Stimulated activated CD8-positive, alpha-beta memory T cell treated with anti-CD3 and anti-CD28 coated beads, Interleukin-2, amount 100 ng/mL, for 48 hours (primary cell): ENCODE results near the gene WDFY3.

Experiments used
- DNase-seq, 2 donors: peaks; one replicate each; pipeline ENCODE4 v3.0.0-alpha.2; 2020; ENCODE audit warnings: low read depth in 2 of 2

The WDFY3 gene

DNA sequence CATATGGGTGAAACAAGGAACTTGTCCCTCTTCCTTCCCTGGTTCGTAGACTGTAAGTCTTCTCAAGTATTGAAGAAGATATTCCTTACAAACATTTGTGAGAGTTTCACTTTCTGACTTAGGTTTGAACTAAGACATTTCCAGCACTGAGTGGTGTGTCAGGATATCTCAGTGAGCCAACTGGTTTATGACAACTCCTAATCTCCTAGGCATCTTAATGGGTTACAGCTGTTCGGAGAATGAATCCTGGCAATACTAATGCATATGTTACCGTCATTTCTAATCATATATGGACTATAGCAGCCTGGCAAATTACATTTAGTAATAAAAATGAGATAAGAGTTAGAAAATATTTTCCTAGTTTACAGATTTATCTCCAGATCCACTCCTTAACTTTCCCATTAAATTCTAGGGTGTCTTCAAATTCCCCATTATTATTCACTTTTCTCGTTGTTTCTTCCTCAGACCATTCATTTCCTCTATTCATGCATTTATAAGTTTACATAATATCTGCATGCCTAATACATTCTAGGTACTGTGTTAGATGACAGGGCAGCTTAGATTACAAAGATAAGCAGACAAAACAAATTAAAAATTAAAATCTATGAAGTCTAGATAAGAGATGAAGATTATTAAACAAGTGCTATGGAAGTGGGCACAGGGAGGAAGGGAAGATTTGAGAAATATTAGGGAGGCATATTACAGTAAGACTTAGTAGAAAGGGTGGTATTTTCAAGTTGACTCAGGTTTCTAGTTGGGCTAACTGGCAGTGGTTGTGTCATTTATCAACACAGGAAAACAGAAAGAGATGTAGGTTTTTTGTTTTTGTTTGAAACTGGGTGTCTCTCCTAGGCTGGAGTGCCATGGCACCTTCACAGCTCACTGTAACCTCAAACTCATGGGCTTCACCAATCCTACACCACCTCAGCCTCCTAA lies 173.9 kb downstream of the WDFY3 start:
- no peak for DNase-seq

DNA sequence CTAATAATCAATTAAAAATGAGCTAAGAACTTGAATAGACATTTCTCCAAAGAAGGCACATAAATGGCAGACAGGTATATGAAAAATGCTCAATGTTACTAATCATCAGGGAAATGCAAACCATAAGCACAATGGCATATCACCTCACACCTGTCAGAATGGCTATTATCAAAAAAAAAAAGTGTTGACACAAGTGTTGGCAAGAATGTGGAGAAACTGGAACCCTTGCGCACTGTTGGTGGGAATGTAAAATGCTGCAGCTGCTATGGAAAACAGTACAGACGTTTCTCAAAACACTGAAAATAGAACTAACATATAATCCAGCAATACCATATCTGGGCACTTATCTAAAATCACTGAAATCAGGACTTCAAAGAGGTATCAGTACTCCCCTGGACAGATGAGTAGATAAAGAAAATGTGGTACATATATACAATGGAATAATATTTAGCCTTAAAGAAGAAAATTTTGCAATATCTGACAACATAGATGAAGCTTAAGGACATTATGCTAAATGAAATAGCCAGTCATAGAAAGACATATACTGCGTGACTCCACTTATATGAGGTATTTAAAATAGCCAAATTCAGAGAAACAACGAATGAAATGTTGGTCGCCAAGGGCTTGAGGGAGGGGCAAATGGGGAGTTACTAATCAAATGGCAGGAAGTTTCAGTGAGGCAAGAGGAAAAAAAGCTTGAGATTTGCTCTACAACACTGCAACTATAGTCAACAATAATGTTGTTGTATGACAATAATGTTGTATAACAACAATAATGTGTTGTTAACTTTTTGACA lies 175.5 kb downstream of the WDFY3 start:
- DNase-seq: no peak

DNA sequence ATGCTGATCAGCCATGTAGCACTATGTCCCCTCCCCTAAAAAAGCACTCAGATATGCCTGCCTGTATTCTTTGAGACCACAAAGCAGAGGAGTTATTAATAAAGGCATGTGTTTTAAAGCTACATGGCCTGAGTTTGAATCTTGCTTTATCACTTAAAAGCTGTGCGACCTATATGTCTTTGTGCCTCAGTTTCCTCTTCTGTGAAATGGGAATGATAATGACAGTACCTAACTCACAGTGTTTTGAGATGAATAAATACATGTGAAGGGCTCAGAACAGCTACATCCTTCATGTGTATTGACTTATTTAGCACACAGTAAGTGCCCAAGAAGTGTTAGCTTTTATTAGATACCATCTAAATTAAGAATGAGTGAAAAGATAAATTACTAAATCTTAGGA lies 180.0 kb downstream of the WDFY3 start:
- no peak for DNase-seq

DNA sequence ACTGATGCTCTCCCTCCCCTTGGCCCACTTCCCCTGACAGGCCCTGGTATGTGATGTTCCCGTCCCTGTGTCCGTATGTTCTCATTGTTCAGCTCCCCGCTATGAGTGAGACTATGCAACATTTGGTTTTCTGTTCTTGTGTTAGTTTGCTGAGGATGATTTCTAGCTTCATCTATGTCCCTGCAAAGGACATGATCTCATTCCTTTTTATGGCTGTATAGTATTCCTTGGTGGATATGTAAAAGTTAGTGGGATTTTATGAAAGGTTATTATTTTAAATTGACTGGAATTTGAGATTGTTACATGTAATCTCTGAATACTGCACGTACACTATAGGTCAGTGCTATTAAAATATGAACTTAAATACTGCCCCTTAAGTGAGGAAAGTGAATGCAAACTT lies 184.0 kb downstream of the WDFY3 start:
- no peak for DNase-seq

DNA sequence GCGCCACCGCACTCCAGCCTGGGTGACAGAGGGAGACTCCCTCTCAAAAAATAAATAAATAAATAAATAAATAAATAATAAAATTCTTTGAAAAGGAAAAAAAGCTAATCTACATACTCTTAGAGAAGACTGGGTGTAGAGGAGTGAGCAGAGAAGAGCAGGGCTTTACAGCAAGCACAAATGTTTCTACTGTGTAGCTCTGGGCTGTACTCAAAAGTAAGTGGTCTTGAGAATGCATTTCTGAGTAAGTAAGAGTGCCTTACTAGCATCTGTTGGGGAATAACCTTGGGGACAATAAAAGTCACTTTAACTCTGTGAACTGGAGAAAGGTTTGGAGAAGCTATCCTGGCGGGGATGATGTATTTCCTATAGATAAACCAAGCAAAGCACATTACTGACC lies 185.8 kb downstream of the WDFY3 start:
- DNase-seq: no peak

DNA sequence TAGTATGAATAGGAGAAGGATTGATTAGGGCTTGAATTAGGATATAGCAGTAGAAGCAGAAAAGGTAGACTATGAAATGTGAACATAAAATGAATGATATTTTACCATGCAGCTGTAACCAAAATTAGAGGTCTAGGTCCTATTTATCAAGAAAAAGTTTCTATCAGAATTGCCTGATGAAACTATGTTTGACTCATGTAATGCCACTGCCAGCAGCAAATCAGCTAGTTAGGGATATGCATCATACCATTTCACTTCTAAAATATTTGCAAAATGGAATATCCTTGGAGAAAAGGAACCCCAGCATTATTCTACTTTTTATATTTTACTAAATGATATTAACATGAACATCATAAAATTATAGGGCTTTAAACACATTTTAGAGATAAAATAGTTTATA lies 188.4 kb downstream of the WDFY3 start:
- DNase-seq: no peak

DNA sequence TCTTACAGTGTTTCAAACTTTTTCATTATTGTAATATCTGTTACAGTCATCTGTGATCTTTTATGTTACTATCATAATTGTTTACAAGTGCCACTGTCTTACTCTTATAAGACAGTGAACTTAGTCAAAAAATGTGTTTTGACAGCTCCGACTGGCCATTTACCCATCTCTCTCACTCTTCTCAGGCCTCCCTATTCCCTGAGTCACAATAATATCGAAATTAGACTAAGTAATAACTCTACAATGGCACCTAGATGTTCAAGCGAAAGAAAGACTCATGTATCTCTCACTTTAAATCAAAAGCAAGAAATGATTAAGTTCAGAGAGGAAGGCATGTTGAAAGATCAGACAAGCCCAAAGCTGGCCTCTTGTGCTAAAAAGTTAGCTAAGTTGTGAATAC lies 199.3 kb downstream of the WDFY3 start:
- no peak for DNase-seq

DNA sequence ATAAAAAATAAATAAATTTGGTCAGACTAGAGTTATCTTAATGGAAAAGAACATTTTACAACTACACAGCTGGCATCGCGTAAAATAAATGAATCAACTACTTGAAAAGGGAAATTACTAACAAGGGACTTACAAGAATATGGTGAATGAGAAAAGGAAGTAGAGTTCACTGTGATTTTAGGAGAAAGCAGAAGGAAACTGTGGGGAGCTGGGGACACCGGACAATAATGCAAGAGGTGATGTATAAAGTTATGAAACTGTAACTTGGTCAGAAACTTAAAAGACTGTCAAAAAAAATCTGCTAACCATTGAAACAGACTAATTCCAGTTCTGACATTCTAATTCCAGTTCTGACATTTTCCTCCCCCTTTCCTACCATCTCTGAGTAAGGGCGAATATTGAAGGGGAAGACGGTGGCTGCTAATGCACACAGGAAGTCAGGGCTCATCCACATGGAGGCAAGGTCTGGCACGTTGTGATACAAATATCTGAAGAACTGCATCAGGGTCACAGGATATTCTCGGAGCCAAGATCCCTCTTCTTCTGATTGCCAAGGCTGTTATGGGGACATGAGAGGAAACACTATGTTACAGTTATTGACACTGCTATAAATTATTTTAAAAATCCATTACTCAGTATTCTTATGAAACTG lies 213.0 kb downstream of the WDFY3 start:
- no peak for DNase-seq

DNA sequence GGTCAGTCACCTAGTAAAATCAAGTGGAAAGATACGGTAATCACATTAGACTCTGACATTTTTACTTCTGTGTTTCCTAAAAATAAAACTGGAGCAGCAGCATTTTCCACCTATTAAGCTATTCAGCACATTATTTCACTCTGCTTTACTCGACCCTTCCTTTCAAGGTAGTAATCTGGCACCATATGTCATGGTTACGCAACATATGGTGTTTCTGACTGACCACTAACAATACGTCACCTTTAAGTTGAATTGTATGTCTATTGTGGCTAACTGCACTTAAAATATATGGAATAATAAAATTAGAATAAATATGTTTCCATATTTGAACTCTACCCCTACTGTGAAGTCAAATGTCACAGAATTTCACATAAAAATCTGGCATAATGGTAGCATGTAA lies 214.8 kb downstream of the WDFY3 start:
- no peak for DNase-seq

DNA sequence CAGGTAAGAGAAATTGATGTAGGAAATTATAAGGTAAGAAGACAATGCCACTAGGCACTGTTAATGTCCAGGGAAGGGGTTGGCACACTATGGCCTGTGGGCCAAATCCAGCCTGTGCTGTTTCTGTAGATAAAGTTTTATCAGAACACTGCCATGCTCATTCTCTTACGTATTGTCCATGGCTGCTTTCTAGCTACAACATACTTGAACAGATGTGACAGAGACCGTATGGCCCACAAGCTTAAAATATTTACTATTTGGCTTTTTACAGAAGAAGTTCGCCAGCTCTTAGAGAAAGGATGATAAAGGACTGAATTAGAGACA lies 215.6 kb downstream of the WDFY3 start:
- no peak for DNase-seq

DNA sequence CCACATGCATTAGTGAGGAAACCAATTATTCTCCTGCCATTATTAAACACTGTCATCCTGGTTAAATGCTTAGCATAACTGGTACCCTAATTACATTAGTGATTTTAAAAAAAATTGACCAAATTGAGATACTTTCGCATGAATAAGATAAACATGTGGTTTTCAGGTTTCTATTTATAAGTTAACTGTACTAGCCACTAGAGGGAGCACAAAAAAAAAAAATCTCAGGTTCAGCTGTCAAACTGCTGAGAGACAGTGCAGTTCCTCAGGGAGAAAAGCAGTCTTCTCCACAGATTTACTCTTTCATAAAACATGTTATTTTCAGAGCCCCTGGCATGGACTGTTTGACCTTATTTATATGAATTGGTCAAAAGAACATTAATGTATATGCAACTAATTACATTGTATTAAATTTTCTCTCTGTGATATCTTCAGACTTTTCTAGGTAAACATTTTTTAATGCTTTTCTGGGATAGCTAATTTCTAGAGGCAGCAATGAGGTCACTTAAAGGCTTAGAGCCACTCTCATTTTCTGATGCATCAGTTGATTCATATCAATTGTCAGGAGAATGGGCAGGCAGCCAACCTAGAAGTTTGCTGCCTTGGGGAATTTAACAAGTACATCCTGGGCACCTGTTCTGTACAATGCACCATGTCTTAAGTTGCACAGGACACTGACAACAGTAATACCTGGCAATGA lies 216.1 kb downstream of the WDFY3 start:
- DNase-seq: no peak

DNA sequence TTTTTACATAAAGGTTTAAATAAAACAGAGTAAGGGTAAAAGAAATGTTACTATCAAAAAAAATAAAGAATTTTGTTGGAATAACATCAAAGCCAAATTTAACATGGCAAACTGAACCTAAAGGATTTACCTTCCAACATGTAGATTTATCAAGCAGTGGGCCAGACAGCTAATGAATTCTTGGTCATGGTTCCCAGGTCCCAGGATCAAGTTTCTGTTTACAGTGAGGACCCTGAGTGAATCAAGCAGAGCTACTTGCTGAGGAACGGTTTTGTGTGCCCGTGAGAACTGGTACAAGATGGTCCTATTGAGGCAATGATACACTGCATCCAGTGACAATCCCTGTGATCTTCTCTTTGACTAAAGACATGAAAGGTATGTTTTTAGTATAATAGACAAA lies 226.4 kb downstream of the WDFY3 start:
- no peak for DNase-seq

DNA sequence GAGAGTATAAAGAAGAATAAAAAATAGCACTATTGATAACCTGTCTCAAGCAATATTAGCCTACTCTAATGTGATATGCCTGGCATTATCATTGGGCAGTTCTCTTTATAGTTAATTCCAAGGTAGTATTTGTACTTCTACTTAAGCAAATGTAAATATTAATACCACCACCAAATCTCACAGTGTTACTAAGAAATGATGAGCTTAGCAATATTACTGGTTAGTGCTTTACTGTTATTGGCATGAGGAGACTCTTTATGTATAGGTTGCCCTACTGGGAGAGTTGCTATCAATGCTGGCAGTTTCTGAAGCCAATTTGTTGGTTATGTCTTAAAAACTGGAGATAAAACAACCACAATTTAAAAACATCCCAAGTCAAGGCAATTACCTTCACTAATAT lies 227.9 kb downstream of the WDFY3 start:
- no peak for DNase-seq

DNA sequence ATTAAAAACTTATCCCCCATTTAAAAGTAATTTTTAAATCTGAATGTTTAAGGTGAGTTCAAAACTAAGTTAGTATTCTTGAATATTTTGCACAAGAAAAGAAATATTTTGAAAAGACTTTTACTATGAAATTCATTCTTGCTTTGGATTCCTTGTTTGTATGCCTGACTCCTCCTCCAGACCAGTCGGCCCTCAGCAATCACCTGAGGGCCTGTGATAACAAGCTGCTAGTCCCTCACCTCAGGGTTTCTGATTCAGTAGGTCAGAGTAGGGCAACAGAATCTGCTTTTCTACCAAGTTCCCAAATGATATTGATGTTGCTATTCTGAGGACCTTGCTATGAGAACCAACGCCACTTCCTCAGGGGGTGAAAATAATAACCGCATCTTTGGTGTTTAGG lies 228.8 kb downstream of the WDFY3 start:
- DNase-seq: no peak

DNA sequence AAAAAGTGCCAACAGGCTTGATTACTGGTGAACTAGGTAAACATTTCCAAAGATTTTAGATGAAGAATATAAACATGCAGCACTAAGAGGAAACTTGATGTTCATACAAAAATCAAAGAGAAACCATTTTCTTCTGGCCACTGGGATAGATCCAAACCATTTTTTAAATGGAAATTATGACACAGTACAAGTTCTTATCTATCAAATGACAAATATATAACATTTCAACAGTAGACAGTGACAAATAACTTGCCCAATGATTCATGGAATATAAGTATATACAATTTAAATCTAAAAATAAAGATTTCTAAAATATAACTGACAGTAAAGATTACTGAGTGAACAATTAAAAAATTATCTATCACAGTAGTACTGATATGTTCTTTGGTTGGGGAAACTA lies 232.5 kb downstream of the WDFY3 start:
- no peak for DNase-seq

DNA sequence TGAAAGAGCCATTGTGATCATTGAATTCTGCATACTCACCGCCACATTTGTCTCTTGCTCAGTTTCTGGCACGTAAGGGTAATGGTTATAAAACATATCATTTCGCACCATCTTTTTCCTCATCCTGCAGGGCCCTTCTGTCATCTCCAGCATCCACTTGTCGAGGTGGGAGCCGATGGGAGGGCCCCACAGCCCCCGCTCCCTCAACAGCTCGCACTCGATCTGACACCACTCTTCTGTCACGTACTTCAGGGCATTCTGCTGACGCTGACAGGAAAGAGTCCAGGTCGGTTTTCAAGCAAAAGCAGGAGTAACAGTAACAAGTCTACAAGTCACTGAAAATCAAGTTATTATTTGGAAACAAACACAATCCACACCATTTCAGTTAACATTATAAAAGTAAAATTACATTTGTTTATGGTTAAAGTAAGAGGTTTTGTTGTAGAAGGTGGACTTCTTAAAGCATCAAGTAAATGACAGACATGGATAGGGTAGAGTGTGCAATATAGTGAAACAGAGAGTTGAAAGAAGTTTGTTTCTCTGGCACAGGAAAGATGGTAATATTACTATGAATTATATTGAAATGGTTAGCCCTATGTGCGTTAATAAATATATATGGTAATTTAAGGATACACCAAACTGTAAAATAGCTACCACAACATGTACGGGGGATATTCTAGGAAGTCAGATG lies 233.0 kb downstream of the WDFY3 start:
- no peak for DNase-seq

DNA sequence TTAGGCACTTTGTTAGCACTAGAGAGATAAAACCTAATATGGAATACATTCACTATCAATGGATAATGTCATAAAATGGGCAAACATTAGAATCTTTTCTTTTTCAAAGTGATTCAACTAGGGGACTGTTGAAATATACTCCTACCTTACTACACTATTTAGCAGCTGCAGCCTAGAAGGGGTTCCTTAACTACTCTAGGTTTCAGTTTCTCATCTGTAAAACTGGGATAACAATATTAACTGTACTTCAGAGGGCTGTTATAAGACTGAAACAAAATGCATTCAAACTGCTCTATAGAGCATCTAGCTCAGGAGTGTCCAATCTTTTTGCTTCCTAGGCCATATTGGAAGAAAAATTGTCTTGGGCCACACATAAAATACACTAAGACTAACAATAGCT lies 236.1 kb downstream of the WDFY3 start:
- DNase-seq: no peak

DNA sequence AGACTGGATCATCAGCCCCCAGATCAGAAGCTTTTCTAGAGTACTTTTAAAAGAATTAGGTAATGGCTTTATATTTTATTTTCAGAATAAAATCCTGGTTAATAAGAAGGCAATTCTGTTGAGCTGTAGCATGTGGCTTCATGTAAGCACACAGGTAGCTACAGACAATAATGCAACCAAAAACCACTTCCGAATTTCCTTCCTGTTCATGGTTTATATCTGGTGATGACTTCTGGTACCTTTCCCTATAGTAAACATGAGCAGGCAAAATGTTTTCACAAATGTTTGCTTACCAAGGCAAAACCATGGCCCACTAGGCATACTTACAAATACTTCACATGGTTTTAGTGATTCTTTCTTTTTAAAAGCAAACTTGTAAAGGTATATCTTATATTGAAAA lies 239.0 kb downstream of the WDFY3 start:
- no peak for DNase-seq

DNA sequence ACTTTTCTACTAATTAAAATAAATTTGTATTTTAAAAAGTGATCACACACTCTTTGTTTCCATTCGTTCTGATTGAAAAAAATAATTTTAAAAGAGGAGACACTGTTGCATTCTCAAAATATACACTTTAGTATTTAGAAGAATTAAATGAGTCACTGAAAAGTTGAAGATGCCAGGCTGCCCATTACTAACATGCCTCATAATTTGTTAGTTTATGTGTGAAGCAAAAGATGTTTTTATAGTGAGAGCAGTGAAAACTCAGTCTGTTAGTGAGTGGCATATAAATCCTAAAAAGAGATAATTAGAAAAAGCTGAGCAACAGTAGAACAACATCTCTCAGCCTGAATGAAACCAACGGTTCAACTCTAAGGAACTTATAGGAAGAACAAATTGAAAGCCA lies 240.1 kb downstream of the WDFY3 start:
- no peak for DNase-seq

DNA sequence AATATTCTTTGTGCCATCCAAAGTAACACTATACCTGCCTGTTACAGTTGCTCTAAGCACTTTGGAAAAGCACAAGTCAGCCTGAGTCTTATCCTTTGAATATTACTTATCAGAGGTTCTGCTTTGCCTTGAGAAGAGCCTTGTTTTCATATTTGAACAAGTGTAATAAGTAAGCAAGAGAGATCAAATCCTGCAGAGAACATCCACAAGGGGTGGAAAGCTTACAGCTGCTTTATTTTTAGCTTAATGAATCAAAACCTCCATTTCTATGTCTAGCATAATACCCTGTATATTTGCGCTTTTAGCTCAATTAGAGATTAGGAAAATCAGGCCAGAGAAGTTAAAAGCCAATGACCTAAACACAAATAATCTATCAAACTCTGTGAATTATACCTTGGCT lies 243.8 kb downstream of the WDFY3 start:
- DNase-seq: no peak

DNA sequence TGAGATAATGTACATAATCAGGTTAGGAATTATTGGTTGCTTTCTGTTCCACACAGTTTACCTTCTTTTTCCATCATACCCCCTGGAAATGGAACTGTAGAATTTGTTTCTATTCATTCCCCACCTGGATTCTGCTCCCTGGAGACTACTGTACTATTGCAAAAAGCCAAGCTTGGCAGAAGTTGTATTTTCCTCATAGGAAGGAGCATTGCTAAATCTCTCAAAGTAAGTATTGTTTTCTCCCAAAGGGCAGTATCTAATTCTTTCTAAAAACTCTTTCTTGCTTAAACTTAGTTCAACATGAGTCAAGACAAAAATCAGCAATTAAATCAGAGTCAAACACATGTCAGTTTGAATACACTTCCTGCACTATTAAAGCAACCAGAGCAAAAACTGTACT lies 247.4 kb downstream of the WDFY3 start:
- no peak for DNase-seq

DNA sequence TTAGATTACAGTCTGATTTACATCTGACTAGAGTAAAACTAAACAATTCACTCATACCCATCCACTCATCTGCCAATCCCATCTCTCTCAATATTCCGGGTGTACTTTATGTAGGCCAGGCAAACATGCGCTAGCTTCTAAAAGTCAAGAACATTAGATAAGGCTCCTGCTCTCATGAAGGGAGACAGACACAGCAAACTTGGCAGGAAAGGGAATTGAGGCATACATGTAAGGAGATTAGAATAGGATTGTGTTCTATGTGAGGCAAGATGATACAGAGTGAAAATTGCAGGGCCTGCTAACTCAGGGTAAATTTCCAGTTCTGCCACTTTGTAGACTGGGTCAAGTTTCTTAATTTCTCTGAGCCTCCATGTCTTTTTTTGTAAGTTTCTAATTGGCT lies 247.8 kb downstream of the WDFY3 start:
- no peak for DNase-seq
